ENCODE data around the gene YWHAH.
A peak's percentile ranks its signal among the peaks of the same experiment; 100 is the strongest.

YWHAH gene

DNA sequence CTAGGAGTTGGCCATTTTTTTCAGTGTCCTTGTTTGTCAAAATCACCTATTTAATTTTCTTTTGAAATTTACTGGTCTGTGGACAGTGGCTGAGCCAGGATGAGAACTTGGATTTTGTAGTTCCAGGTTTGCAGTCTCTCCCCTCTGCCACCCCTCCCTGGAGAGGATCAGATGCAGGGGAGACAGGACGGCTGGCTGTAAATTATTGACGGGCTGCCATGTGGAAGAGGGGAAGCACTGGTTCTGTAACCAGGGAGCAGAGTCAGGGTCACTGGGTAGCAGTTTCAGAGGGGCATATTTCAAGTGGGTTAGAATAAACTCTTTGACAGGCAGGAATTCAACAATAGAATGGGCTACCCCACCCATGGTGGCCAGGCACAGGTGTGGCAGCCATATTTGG lies 20.6 kb upstream of the YWHAH start:
- no peak for DNase-seq

DNA sequence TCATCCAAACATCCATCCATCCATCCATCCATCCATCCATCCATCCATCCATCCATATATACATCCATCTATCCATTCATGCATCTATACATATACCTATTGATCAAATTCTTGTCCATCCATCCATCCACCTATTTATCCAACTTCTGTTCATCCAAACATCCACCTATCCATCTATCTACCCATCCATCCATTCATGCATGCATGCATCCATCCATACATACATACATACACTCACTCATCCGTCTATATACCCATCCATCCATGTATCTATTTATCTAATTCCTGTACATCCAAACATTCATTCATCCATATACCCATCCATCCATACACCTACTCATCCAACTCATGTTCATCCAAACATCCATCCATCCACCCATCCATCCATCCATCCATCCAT lies 19.3 kb upstream of the YWHAH start:
- no peak for DNase-seq

DNA sequence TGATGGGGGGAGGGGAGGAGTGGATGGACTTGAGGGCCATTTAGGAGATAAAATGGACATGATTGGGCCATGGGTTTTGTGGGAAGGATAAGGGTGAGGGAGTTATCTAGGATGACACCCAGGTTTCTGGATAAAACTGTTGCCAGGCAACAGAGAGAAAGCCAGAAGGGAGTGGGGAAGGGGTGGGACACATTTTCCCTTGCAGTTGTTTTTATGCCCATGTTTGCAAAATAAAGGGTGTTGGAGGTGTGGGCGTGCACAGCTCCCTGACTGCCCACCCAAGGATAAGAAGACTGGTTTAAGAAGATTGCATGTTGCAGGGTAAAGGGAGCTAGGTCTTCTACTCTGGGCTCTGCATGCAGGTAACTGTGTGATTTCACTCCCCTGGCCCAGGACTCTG lies 18.3 kb upstream of the YWHAH start:
- no peak for DNase-seq

DNA sequence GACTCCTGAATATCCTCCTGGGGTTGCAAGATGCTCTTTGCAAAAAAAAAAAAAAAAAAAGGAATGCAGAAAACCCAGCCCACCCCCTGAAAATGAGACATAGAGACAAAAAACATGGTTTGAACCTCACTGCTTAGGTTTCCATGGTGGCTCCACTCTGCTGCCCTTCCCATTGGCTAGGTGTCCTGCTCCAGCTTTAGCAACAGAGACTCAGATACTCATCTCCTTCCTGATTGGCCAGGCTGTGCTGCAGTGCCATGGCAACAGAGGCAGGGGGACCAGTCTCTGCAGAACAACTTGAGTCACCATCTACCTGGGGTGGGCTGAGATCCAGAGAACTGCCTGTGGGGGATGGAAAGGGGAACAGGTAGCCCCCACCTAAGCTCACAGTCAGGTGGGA lies 17.4 kb upstream of the YWHAH start:
- no peak for DNase-seq

DNA sequence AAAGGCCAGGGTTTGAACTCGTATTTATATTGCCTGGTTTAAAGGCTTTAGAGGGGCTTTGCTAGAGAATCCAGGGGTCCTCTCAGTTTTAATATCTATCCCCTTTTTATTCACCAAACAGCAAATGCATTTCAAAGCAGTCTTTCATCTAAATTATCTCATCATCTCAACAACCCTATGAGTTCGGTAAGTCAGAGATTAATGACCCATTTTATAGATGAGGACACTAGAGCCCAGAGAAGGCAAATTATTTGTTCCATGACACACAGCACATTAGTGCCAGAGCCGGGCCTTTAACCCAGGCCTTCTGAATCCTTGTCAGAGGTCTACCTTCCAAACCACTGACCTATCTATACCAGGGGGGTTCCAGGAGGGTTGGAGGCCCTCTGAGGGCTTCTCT lies 16.8 kb upstream of the YWHAH start:
- DNase-seq = no peak

DNA sequence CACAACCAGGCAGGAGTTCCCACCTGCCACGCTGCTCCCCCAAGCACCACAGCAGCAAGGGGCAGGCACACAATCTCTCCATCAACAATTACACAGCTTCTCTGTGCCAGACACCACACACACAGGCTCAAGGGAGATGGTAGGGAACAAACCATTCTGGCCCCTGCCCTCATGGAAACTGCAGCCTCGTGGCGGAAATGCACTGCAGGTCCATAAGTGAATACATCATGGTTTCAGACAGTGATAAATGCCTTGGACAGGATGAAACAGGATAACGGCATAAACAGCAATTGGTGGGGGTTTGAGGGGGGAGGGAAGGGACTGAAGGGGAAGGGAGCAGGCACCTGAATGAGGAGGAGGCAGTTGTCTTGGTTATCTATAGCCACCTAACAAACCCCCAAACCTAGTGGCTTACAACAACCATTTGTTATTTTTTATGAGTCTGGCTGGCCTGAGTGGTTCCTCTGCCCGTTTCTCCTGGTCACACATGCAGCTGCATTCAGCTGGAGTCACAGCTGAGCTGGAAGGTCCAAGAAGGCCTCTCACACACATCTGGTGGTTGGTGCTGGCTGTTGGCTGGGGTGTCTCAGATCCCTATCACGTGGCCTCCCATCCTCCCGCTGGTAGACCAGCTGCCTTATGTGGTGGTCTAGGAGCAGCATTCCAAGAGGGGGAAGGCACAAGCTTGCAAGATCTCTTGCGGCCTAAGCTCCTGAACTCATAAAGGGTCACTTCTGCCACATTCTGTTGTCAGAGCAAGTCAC lies 15.0 kb upstream of the YWHAH start:
- DNase-seq = no peak

DNA sequence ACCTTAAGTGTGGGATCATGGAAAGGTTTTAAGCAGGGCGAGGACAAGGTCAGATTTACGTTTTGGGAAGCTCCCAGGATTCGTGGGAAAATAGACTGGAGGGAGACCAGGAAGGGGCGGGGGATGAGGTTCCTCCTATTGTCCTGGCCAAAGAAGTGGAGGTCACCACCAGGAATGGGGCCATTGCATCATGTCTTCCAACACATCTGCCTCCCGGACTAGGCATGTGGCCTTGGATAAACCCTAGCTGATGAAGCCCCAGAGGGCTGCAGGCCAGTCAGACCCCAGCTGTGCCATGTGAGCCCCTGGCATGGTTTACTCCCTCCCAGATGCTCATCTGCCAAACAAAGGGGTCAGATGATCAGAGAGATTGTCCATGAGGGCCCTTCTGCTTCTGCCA lies 11.5 kb upstream of the YWHAH start:
- no peak for DNase-seq

DNA sequence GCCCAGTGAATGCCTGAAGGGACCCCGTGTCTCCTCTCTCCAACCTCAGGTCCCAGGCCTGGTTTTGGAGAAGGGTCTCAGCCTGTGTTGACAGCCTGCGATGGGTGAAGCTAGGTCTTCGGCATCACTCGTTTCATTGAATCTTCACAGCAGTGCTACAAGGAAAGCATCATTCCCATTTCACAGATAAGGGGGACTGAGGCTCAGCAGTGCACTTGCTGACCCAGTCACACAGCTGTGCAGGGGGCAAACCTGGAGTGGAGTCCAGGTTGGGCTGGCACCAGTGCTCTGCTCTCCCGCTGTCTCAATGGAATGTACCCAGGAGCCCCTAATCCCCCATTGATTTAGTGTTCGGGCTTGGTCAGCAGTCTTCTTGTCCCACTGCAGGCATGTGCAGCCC lies 10.9 kb upstream of the YWHAH start:
- DNase-seq = no peak

DNA sequence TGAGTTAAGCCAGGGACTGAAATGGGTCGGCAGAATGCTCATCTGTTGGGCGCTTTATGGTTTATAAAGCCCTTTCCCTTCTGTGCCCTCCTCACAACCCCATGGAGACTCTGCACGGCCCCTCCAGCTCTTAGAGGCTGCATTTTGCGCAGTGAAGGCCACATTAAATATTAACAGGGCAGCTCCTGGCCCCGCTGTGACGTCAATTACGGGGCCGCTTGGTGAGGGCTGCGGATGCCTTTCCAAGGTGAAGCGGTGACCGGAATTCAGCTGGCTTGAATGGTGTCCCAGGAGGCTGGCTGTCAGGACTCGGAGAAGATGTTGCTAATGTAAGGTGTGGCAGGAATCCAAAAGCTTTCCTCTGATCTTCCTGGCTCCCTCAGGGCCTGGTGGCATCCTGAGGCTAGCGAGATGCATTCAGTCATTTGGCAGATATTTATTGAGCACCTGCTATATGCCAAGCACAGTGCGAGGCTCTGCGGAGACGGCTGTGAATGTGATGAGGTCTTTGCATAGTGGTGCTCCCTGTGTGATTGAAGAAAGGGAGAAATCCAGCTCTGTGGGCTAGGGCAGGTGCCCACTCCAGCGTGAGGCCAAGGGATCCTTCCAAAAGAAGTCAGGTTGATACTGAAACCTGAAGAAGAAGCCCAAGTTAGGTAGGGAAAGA lies 10.4 kb upstream of the YWHAH start:
- no peak for DNase-seq

DNA sequence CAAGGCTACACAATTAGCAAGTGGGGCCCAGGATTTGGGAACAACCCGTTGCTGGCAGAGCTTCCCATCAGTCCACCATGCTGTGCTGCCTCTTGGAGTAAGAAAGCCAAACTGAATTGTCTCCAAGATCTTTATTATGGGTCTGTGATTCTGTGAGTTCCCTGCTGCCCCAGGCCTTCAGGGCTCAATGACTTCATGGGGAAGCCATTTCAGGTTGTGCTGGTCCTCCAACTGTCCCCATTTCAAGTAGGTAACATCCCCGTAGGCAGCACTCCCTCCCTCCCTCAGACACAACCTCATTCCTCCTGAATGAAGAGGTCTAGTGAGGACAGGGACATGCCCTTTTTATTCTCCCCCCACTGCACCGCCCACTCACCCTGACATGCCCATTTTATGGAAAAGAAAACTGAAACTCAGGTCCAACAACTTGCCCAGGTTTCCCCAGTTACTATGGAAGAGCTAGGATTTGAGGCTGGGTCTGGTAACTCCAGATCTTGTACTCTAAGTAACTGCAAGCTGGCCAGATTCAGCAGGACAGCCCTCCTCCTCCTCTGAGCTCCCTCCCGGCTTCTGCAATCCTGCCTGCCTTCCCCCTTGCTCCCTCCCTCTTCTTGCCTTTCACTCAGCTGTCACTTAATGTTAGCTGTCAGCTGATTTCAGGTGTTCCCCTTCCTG lies 8.2 kb upstream of the YWHAH start:
- DNase-seq = peak; percentile 25

DNA sequence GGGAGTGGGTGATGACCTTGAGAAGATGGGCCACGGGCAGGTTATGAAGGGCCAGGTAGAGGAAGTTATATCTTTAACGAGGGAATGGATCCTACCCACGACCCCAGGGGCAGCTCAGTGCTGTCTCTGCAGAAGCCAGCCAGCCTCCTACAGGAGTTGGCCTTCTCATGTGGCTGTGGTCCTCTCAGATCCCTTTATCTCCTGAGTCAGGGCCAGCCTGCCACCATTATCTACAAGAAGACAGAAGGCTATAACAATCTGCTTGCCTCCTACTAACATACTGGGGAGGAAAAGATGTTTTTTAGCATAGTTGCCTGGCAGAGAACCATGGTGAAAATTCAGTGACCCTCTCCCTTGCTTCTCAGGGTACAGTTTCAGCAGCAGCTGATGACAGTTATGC lies 7.0 kb upstream of the YWHAH start:
- no peak for DNase-seq

DNA sequence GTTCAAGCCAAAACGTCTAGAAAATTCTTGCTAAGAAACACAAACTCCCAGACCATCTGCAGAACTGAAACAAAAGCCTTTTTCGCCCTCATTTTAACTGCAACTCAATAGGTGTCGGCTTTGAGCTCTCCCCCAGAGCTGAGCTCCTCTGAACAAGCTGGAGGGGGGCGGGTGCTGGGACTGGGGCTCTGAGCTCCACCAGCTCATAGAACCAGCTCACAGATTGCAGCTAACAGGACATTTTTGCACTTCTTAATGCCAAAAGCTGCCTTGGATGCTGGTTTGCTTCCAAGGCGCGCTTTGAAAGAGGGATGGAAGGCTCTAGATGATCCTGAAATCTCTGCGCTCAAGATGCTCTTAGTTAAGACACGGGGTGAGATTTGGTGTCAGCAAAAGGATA lies 6.0 kb upstream of the YWHAH start:
- no peak for DNase-seq

DNA sequence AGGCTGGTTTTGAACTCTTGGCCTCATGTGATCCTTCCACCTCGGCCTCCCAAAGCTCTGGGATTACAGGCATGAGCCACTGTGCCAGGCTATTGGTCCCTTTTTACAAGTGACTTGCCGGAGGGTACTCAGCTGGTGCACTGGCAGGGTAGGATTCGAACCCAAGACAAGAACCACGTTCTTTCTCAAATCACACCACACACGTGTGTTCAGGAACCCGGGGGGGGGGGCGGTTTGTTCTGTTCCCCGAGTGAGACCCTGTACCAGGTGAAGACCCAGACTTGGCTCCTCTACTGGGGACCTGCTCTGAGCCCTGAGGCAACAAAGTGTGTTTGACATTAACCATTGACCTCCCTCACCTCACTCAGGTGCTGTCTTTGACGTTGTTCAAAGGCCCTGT lies 3.8 kb upstream of the YWHAH start:
- DNase-seq = no peak

DNA sequence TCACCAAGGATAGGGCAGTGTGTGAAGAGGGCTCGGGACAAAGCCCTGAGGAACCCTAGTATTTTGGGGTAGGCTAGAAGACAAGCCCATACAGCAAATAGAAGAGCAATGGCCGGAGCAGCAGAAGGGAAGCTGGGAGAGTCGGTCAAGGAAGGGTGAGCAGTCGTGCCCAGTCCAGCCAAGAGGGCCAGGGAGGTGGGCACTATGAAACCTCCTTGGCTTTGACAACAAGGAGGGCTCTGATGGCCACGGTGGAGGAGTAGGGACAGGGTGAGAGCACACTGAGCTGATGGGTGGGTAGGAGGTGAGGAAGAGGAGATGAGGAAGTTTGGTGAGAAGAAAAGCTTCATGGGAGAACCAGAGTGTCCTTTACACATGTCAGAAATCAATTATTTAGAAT lies 2.2 kb upstream of the YWHAH start:
- no peak for DNase-seq

DNA sequence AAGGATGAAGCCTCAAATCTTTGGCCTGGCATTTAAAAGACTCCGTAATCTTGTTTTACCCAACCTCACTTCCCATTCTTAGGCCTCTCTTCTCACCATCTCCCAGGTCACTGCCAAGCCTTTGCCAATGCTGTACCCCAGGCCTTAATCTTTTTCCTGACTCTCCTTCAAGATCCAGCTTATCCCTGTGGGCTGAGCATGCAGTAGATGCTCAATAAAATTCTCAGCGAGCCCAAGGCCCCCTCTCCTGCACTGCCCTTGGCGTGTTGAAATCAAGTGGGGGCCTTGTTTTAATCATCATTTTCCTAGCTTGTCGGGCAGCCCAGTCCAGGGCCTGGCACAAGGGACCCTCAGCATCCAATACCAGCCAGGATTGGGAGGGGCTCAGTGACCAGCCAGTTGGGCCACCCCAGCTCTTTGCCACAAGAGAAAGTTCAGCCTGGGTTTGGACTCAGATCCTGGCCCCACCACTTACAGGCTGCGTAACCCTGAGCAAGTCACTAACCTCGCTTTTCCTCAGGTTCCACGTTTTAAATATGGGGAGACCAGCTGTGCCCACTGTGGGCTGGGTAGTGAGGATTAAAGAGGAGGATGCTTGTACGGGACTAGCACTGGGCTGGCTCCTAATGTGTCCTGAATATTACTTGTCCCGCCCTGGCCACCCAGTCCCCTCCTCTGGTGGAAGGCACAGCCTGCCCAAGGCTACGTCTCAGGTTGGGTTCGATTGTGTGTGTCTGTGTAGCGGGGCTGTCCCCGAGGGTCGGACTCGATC lies 943 bp upstream of the YWHAH start:
- DNase-seq = no peak

DNA sequence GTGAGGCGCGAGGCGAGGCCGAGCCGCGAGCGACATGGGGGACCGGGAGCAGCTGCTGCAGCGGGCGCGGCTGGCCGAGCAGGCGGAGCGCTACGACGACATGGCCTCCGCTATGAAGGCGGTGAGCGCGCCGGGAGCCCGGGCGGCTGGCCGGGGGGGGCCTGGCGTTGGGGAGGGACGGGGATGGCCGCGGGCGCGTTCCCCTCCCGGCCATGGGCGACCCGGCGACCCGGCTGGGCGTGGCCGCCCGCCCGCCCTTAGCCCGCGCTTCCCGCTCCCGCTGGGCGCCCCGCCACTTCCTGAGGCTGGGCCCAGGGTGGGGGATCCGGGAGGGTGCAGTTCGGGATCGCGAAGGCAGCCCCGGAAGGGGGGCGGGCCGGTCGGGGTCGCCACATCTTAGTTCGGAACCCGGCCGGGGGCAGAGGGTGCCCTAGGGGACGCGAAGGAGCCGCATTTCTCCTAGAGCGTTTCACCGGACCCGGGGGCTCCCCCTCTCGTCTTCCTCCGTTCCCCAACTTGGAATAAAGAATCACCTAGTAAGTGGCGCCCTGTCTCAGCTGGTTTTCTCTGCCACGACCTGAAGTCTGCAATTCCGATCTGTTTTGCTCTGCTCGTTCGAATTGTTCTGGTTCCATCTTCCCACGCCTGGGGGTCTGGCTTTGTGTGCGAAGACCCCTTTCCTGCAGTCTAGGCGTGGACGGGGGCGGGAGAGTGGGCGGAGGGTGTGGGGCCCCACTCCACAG lies 536 bp downstream of the YWHAH start:
- DNase-seq = no peak

DNA sequence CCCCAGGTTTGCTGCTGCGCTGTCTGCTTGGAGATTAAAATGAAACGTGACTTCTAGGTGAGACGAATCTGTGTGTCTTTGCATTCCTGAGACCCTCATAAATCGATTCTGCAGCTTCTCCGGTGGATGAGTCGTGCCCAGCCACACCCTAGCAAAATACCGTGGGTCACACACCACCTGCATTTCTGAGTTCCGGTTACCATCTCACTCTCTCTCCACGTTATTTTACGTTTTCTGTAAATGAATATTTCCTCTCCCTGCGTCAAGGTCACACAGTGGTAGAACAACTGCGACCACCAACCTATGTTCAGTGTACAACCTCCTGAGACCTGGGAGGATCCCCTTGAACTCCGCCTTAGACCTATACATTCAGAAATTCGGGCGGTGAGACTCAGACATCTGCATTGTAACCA lies 1.1 kb downstream of the YWHAH start:
- no peak for DNase-seq

DNA sequence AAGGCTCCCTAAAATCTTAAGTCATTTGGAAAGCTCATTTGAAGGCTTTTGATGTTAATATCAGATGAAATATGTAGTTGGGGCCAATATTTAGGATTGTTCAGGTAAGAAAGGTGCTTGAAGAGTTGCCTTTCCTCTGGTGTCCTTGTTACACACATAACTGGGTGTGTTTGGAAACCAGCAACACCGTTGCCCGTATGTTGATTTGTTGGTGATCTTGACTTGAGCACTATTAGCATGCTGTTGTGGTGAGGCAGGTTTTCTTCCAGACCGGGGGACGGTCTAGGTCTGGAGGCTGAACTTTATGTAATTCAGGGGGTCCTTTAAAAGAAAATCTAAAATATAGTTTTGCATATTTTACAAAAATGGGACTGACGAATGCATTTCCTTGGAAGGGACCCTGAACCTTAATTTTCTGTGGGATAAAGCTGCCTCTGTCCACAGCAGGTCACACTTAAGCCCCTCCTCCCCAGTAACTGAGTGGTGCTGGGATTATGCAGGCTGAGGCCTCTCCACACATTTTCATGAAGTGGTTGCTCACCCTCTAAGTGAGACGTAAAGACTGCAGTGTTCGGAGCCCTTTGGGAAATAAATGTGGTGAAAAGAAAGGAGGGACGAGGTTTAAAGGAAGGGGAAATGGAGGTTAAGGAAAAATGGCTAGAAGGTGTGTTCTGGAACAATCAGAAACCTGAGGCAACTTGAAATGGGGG lies 1.8 kb downstream of the YWHAH start:
- no peak for DNase-seq

DNA sequence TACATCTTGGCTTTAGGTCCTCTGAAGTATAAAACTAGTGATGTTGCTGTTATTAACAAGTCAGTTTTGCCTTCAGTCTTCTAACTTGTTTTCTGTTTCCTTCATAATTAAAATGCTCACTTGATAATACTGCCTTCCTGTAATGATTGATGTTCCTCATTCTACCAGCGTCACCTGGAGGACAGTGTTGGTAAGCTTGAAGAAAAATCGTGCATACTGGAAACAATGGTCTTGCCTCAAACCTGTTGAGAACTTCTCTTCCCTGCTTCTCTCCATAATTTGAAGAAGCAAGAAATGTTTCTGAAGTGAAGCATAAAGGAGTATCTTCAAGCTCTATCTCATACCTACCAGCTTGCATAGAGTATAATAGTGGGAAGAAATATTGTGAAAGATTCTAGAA lies 3.0 kb downstream of the YWHAH start:
- DNase-seq = peak; percentile 57

DNA sequence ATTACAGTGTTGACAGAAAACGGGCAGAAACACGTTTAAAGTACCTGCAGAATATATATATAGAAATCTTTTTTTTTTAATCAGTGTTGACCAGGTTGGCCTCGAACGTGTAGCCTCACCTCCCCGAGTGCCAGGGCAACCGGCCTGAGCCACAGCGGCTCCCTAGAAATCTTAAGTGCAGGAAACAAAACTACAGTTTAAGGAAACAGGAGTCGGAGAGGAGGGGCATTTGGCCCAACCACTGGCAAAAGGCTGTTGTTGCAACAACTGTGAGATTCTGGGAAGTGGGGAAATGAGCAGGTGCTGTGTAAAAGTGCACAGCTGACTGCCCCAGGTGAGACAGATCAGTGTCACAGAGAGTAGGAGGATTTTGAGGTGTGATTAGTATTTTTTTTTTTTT lies 3.7 kb downstream of the YWHAH start:
- no peak for DNase-seq

DNA sequence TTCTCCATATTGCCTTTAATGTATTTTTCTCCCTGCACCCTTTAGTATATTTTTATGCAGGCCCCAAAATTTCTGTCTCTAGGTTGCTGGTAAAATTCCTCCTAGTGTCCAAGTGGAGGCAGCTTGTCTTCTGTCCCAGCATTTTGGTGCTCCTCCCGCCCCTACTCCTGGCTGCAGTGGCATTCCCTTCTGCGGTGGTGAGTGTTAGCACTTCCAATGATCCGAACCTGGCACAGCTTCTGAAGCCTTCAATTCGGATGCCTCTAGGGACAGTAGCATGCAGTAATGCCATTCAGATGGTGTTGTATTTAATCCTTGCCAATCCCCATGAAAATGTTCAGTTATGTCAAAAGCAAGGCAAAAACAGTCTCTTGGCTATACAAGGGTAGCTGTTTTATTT lies 5.9 kb downstream of the YWHAH start:
- DNase-seq = no peak
